CD4-positive, alpha-beta T cell treated with Interleukin-6 for 4 hours (primary cell): Measurements from ENCODE around the gene SENP3.

Source experiments
- DNase-seq: peaks from one replicate; pipeline ENCODE4 v3.0.0-alpha.2; 2020; ENCODE audit warnings: mixed read lengths

The SENP3 gene

GRCh38 chr17:7561589-7562207 is at the start of gene SENP3:
Gene SENP3 (plus strand): TSS chr17:7561919. CDS start chr17:7563077, 1,158 bp downstream.
- peak; percentile 92 for DNase-seq

DNA sequence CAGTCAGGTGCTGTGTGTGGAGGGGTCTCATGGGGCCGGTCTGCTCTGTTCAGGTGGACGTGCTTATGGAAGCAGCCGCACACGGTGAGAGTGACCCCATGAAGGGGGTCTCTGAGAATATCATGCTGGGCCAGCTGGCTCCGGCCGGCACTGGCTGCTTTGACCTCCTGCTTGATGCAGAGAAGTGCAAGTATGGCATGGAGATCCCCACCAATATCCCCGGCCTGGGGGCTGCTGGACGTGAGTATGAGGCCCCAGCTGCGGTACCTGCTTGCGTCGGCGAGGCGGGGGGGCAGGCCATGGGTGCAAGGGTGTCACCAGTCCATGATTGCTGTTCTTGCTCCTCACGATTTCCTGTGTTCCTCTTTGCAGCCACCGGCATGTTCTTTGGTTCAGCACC is 49.6 kb upstream of the SENP3 start:
- DNase-seq = no peak

DNA sequence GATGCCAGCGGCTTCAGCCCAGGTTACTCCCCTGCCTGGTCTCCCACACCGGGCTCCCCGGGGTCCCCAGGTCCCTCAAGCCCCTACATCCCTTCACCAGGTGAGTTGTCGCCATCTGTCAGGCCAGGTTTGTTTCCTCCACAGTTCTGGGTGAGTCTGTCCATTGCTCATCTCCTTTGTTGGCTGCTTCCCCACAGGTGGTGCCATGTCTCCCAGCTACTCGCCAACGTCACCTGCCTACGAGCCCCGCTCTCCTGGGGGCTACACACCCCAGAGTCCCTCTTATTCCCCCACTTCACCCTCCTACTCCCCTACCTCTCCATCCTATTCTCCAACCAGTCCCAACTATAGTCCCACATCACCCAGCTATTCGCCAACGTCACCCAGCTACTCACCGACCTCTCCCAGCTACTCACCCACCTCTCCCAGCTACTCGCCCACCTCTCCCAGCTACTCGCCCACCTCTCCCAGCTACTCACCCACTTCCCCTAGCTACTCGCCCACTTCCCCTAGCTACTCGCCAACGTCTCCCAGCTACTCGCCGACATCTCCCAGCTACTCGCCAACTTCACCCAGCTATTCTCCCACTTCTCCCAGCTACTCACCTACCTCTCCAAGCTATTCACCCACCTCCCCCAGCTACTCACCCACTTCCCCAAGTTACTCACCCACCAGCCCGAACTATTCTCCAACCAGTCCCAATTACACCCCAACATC is 48.7 kb upstream of the SENP3 start:
- DNase-seq = no peak

- no peak for DNase-seq
These were observed 47.8 kb upstream of the SENP3 start for GRCh38 chr17:7513850-7514419.

GRCh38 chr17:7515911-7516610 is 45.7 kb upstream of the SENP3 start:
- DNase-seq = no peak

DNA sequence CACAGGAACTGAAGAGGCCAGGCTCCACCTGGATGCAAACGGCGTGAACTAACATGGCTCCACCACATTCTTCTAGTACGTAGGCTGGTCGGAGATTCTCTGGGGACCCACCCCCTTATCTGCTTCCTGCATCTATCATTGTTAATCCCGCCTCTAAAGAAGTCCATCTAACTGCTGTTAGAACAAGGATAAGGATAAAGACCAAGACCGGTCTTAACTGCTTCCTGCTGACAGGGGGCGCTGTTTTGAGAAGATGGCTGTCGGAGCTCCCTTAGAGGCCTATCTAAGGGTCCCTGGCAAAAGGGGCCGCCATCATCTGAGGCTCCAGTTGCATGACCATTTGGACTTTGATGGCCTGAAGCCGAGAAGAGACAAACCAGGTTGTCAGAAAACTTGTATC is 38.7 kb upstream of the SENP3 start:
- peak; percentile 66 for DNase-seq

DNA sequence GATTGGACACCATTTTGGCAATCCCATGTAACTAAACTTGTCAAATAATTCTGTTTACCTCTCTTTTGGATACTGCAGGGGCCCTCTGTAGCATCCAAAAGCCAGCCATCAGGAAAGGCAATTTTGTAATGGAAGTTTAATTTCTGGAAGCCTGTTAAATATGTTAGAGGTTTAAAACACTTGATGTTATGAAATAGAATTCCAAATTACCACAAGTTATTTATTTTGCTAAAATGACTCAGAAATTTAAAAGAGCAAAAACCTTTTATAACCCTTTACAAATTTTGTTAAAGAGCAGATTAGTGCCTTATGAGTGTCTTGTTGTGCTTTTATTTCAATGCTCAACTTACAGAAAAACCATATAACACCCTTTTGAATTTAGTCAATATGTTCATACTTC is 32.9 kb upstream of the SENP3 start:
- no peak for DNase-seq

DNA sequence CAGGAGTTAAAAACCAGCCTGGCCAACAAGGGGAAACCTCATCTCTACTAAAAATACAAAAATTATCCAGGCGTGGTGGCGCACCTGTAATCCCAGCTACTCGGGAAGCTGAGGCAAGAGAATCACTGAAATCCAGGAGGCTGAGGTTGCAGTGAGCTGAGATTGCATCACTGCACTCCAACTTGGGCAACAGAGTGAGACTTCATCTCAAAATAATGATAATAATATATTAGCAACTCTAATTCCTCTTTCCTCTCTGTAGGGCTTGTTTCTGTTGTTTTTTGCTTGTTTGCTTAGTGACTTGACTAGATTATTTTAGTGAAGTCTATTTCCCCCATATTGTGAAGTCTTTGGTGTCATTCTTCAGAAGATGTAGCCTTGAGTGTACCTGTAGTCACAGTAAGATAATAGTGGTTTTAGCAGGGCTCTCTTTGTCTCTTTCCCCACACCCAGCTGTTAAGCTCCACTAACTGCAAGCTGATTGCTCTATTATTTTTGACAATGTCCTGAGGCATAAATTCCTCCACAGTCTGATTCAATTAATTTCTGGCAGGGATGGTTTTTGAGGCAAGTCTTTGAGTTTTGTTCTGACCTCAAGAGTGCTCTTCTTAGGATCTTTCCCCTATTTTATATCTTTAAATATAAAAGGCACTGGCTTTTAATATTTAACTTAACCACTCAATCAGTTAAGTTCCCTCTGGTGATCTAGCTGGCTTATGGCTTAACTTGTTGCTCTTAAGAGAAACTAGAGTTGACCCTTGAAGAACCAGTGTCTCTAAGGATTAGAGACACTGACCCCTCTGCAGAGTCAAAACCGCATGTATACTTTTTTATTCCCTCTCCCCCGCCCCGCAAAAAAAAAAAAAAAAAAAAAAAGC is 31.5 kb upstream of the SENP3 start:
- DNase-seq = no peak

DNA sequence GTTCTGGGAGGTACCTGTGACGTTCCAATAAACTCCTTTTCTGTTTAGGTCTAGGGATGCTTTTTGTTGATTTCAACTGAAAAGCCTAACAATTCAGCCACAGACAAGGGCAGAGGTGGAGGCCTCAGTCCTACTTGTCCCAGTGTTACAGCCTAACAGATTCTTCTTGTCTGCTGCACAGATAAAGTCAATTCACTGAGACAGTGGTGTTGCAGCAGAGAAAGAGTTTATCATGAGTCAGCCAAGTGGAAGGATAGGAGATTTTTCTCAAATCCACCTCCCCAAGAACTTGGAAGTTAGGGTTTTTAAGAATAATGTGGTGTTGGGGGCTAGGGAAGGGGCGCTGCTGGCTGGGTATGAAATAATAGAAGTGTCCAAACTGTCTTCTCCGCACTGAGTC is 23.7 kb upstream of the SENP3 start:
- no peak for DNase-seq

DNA sequence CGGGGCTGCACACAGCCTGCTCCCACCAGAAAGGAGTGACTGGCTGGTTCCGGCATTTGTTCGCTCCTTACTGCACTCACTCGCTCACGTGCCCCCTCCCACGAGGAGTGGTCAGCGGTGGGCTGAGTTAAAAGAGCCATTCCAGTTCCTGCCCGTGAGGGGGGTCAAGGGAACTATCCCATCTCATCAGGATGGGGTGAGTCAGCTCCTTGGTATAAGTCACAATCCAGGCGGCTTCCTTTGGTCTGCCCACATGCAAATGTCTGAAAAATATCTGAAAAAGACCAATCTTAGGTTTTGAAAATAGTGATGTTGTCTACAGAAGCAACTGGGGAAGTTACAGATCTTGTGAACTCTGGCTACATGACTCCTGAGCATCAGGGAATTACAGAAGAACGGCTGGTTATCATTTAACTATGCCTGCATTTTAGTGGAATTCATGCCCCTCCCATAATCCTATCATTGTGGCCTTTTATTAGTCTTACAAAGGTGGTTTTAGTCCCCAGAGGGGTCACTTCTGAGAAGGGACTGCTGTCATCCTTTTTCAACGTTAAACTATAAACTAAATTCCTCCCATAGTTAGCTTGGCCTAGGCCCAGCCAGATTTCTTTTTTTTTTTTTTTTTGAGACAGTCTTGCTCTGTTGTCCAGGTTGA is 22.7 kb upstream of the SENP3 start:
- DNase-seq = no peak

- DNase-seq = no peak
These were observed 20.6 kb upstream of the SENP3 start for GRCh38 chr17:7541074-7541621.

- DNase-seq = no peak
These were observed 16.8 kb upstream of the SENP3 start for GRCh38 chr17:7544911-7545310.

DNA sequence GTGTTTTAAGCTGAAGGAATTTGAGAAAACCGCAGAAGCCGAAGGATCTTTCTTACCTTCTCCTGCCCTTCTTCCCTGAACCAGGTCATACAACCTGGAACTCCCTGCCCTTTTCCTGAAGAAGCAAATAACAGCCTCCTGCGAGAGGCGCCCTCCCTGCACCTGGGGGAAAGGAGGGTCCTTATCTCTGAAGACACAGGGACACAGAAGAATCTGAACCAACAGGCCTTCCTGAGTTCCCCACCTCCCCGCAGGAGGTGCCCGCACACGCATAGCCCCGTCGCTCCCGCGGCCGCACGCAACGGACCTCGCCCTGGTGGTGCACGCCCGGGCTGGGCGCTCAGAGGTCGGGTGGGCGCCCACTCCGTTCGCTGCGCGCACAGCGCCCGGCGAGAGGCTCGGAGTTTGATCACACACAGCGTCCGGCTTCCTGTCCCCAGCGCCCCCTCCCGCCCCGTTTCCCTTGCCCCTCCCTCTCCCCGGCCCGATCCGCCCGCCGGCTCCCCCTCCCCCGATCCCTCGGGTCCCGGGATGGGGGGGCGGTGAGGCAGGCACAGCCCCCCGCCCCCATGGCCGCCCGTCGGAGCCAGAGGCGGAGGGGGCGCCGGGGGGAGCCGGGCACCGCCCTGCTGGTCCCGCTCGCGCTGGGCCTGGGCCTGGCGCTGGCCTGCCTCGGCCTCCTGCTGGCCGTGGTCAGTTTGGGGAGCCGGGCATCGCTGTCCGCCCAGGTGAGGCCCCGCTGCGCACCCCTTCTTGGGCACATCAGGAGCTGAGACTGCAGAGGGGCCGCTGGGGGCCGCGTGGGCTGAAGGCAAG is 12.9 kb upstream of the SENP3 start, which contains the start of gene TNFSF12:
TNFSF12 (plus strand) TSS at position 474 of the 816 bp plus-strand sequence; CDS start at position 570, 96 bp downstream.
- DNase-seq = peak; percentile 76

DNA sequence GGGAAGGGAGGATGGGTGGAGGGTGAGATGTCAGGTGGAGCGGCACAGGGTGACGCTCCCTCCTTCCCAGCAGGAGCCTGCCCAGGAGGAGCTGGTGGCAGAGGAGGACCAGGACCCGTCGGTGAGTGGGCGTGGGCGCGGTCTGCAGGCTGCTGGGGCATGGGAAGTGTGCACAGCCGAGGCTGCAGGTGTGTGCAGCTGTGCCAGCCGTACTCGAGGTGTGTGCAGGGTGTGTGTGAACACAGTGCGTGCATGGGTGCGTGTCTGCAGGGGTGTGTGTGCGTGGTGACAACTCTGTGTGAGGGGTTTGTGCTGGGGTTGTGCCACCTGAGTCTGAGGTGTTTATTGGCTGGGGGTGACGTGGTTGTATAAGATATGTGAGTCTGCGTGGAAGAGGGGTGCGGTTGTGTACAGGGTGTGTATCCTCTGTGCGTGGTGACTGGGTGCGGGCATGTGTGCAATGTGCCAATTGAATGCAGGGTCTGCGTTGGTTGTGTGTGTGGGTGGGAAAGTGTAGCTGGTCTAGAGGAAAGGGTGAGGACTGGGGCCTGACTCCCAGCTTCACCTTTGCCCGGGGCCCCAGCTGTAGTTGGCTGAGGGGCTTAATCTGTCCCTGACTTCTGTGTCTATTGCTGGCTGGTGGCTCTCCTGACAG is 12.2 kb upstream of the SENP3 start:
- peak; percentile 58 for DNase-seq

DNA sequence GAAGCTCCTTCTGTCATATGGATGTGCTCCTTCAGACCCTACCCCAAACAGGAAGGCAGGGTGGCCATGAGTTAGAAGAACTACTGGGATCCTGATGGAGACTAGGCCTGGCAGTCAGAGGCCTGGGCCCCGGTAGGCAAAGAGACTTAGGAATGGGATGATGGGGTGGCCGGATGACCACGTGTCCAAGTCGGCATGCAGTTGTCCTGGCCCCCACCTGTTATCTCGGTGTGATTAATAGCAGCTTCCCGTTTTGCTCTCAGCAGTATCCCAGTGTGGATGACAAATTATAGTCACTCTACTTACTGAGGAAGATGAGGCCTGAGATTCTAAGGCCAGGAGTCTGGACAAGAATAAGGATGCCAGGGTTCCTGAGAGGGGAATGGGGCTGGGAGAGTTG is 11.4 kb upstream of the SENP3 start:
- DNase-seq = no peak

- no peak for DNase-seq
These were observed 10.3 kb upstream of the SENP3 start for GRCh38 chr17:7551396-7551795.

- DNase-seq = peak; percentile 53
These were observed 9.1 kb upstream of the SENP3 start for GRCh38 chr17:7552621-7553051.

DNA sequence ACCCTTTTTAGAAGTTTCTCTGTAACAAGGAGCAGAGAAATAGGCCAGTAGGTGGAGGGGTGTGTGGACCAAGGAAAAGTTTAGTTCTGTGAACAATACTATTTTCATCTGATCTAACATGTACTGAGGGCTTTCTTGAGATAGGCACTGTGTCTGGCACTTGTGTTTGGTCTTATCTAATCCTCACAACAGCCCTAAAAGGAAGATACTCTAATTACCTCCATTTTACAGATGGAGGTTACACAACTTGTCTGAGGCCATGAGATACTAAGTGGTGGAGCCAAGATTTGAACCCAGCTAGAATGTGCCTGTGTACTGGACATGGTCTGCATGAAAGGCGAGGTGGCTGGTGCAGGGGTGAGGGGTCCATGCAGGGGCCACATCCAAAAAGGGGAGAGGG is 8.4 kb upstream of the SENP3 start:
- no peak for DNase-seq

DNA sequence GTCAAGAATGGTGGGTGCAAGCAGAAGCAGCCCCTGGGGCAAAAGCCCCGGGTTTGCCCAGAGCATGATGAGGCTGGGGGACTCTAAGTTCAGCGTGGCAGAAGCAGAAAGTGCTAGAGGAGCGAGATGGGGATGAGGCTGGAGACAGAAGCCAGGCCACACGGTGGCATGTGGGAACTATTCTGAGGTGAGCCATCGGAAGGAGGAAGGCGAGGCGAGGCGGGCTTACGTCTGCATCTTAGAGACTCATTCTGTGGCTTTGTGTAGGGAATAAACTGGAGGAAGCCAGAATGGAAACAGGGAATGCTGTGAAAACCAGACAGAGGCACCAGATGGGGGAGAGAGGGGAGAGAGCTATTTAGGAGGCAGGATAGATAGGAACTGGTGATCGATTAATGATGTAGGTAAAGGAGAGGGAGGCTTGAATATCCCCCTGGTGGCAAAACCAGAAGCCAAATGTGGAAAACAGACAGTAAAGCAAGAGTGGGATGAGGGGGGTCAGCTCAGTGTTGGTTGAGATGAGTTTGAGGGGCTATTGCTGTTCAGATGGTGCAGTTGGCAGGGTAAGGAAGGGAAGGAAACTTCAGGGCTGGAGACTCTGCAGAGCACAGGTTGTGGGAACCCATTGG is 6.3 kb upstream of the SENP3 start:
- DNase-seq = no peak

GRCh38 chr17:7556627-7557026 is 5.1 kb upstream of the SENP3 start:
- DNase-seq = no peak
